Measurements from ENCODE around the gene KTN1.

The KTN1 gene

GRCh38 chr14:55628426-55628825 lies 48.4 kb downstream of the KTN1 start:
- Histone ChIP-seq H3K27ac (no peak overlapping the region), H3K9me3 (ENCODE audit: severe bottlenecking) (no peaks in the 10 kb centered on the region), H3K4me3 (ENCODE audit: low read depth, low read length) (no peak overlapping the region), H3K27me3 (ENCODE audit: insufficient read depth, low read depth, severe bottlenecking) (no peaks in the 10 kb centered on the region), H3K36me3 (peaks cover 40% of the 10 kb centered on the region)
- TF ChIP-seq CTCF (IDR thresholded peaks at IDR 0.05; ENCODE audit: low read depth, low read length) = no peak
- DNase-seq = no peak

GRCh38 chr14:55638665-55639064 lies 58.7 kb downstream of the KTN1 start:
- TF ChIP-seq CTCF (IDR thresholded peaks at IDR 0.05; ENCODE audit: low read depth, low read length) = no peak
- Histone ChIP-seq H3K36me3 (peaks cover 73% of the 10 kb centered on the region), H3K27me3 (ENCODE audit: insufficient read depth, low read depth, severe bottlenecking) (no peaks in the 10 kb centered on the region), H3K27ac (no peak overlapping the region), H3K9me3 (ENCODE audit: severe bottlenecking) (no peaks in the 10 kb centered on the region), H3K4me3 (ENCODE audit: low read depth, low read length) (no peak overlapping the region)
- DNase-seq = no peak

- TF ChIP-seq CTCF (IDR thresholded peaks at IDR 0.05; ENCODE audit: low read depth, low read length) = no peak
- H3K36me3 ChIP-seq = peaks cover 56% of the 10 kb centered on the region
- H3K27me3 ChIP-seq (ENCODE audit: insufficient read depth, low read depth, severe bottlenecking) = no peaks in the 10 kb centered on the region
These were observed 61.3 kb downstream of the KTN1 start for GRCh38 chr14:55641290-55641689.

GRCh38 chr14:55641954-55642353 lies 61.9 kb downstream of the KTN1 start:
- Histone ChIP-seq H3K4me3 (ENCODE audit: low read depth, low read length) (no peak overlapping the region), H3K36me3 (peaks cover 51% of the 10 kb centered on the region)
- TF ChIP-seq CTCF (IDR thresholded peaks at IDR 0.05; ENCODE audit: low read depth, low read length) = no peak

More at GRCh38 chr14:55641290-55641689, 61.3 kb downstream of the KTN1 start:
- Histone ChIP-seq H3K9me3 (ENCODE audit: severe bottlenecking) (no peaks in the 10 kb centered on the region), H3K4me3 (ENCODE audit: low read depth, low read length) (no peak overlapping the region), H3K27ac (no peak overlapping the region)
- no peak for DNase-seq

GRCh38 chr14:55645145-55645544 lies 65.1 kb downstream of the KTN1 start:
- Histone ChIP-seq H3K36me3 (peaks cover 42% of the 10 kb centered on the region), H3K9me3 (ENCODE audit: severe bottlenecking) (no peaks in the 10 kb centered on the region), H3K4me3 (ENCODE audit: low read depth, low read length) (no peak overlapping the region), H3K27ac (no peak overlapping the region), H3K27me3 (ENCODE audit: insufficient read depth, low read depth, severe bottlenecking) (no peaks in the 10 kb centered on the region)
- no peak for DNase-seq
- no peak for TF ChIP-seq CTCF (IDR thresholded peaks at IDR 0.05; ENCODE audit: low read depth, low read length)

More at GRCh38 chr14:55641954-55642353, 61.9 kb downstream of the KTN1 start:
- no peak overlapping the region for H3K27ac ChIP-seq
- DNase-seq = no peak
- no peaks in the 10 kb centered on the region for H3K27me3 ChIP-seq (ENCODE audit: insufficient read depth, low read depth, severe bottlenecking)
- H3K9me3 ChIP-seq (ENCODE audit: severe bottlenecking) = no peaks in the 10 kb centered on the region
